Fibroblast of the aortic adventitia (primary cell): ENCODE measurements around the gene HBS1L. TPM values are rescaled to one million over a fixed set of nuclear protein-coding genes. Genes with fewer than 3 reads are reported as not detected.

Experiments
- DNase-seq: peaks from one replicate; pipeline ENCODE4 v3.0.0-alpha.2; 2010; ENCODE audit warnings: low read depth
- H3K4me3 ChIP-seq: 2 replicates; pipeline ENCODE4 v1.5.1; 2011; ENCODE audit warnings: low read depth, mild to moderate bottlenecking, control low read depth, low read length, moderate library complexity
- total RNA-seq: library from RNA; depleted of rRNA; stranded (reverse); fragments of >200 nt; gene quantifications from 2 replicates; pipeline ENCODE4 v1.2.3, GENCODE V29; 2012; ENCODE audit warnings: low replicate concordance
- TF ChIP-seq, protein P1 (sequence below): IDR thresholded peaks from 2 replicates; pipeline ENCODE4 v1.5.1; 2011; ENCODE audit warnings: mild to moderate bottlenecking, low read length, control low read depth, inconsistent platforms; ENCODE audit not compliant: insufficient read depth

Gene HBS1L
- total RNA-seq, 1 donor: 141 TPM

DNA sequence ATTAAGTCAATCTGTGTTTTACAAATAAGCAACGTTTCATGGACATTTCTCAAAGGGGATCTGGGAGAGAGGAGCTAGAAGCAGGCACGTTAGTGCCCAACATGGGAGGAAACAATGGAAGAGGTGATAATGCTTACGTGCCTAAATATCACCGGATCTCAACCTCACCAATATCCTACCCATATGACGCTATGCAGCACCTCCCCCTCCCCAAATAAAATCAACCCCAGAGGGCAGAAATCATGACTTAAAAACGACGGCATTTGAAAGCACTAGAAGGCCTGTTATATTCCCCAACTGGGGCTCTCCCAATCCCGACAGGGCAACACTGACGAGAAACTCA is 425 bp downstream of the HBS1L start:
- TF ChIP-seq, protein P1, sequence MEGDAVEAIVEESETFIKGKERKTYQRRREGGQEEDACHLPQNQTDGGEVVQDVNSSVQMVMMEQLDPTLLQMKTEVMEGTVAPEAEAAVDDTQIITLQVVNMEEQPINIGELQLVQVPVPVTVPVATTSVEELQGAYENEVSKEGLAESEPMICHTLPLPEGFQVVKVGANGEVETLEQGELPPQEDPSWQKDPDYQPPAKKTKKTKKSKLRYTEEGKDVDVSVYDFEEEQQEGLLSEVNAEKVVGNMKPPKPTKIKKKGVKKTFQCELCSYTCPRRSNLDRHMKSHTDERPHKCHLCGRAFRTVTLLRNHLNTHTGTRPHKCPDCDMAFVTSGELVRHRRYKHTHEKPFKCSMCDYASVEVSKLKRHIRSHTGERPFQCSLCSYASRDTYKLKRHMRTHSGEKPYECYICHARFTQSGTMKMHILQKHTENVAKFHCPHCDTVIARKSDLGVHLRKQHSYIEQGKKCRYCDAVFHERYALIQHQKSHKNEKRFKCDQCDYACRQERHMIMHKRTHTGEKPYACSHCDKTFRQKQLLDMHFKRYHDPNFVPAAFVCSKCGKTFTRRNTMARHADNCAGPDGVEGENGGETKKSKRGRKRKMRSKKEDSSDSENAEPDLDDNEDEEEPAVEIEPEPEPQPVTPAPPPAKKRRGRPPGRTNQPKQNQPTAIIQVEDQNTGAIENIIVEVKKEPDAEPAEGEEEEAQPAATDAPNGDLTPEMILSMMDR: no peak
- H3K4me3 ChIP-seq: peak overlapping the region; percentile 99
- no peak for DNase-seq

DNA sequence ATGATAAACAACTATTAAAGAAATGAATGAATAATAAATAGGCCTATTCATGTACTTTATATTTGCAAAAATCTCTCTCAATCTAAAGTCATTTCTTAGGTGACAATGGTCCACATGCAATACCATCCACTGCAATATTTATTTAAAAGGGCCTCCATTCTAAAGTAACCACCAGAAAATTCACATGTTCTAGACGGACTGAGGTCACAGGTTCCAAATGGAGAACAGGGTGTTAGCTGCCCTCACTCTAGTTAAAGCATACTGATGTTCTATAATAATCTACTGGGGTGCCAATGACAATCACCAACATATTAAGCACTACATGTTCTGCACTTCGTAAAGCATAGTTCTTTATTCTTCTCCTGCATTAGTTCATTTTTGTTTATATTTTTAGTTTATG is 1.2 kb downstream of the HBS1L start:
- TF ChIP-seq, protein P1: no peak
- no peak for DNase-seq
- peak overlapping the region; percentile 99 for H3K4me3 ChIP-seq

DNA sequence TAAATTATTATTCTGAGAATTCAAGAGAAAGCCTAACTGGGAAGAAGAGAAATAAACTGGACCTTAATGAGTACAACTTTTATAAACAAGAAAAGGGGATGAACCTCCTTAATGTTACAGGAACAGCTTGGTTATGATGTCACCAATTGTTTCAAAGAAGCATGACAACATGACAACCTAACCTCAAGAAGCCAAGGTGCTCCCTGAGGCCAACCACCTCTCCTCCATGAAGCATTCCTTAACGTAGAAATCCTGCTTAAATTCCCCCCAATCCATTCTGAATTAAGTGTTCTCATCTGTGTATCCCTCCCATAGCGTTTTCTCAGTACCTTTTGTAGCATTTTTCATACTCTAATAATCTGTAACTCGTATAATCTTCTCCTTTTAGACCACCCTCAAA is 1.7 kb downstream of the HBS1L start:
- TF ChIP-seq, protein P1: no peak
- DNase-seq: no peak
- H3K4me3 ChIP-seq: peak overlapping the region; percentile 42

DNA sequence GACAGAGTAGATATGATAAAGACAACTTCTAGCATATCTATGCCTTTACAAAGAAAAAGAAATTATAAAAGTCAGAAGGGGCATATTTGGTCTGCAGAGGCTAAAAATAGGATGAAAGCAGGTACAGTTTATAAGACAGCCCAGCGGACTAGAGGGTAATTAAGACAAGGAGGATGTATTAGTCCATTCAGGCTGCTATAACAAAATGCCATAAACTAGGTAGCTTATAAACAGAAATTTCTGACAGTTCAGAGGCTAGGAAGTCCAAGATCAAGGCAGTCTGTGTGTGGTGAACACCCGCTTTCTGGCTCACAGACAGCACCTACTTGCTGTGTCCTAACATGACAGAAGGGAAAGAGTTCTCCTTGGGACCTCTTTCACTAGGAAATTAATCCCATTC is 5.7 kb downstream of the HBS1L start:
- TF ChIP-seq, protein P1: no peak
- DNase-seq: no peak
- H3K4me3 ChIP-seq: no peak overlapping the region

DNA sequence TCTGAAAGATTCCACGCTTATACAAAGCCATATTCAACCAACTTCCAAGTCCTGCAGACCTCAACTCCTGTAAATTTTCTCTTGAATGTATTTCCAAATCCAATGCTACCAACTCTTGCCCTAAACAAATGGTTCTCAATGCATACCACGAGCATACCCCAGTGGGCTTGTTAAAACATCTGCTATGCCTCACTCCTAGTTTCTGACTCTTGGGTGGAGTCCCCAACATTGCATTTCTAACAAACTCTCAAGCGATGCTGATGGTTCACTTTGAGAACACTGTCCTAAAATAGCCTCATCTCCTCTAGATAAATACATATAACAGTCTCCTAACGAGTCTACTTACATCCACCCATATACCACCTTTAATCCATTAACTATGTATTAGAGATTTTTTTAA is 7.3 kb downstream of the HBS1L start:
- H3K4me3 ChIP-seq: no peak overlapping the region
- no peak for DNase-seq
- TF ChIP-seq, protein P1: no peak

DNA sequence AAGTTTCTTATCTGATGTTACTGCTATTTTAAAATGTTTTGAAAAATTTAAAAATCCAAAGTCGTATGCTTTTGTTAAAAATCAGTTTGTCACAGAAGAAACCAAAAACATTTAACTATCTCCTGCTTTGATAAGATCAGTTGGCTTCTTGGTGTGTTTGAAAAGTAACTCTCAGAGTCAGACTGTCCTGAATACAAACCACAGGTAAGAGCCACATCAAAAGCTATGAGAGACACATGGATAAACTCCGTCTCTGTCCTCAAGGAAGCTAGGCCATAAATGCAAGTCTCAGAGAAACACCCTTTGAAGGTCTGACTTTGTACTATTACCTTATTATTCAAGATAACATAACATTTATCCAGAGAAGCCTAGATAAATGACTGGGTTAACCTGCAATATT is 7.7 kb downstream of the HBS1L start:
- TF ChIP-seq, protein P1: no peak
- no peak overlapping the region for H3K4me3 ChIP-seq
- no peak for DNase-seq

DNA sequence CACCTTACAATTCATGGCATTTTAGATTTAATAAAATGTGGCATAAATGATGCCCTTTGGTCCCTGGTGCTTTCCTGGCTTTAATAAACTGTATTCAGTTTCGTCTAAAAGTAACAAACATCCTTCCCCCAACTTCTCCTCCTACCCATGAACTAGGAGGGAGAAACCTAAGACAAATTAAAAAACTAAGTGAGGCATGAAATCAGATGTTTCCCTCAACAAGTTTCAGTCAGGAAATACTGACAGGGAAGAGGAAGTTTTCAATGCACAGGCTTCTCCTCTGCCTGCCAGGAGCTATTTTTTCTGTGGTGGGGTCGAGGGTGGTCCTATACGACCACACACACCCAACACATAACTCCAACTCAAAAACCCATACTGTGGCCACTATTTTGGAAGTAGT is 10.0 kb downstream of the HBS1L start:
- H3K4me3 ChIP-seq: no peak overlapping the region
- no peak for DNase-seq
- TF ChIP-seq, protein P1: no peak
